ENCODE data around the gene MTMR11. TPM values are rescaled to one million over a fixed set of nuclear protein-coding genes. Genes with fewer than 3 reads are reported as not detected.

Gene MTMR11
- total and polyA plus RNA-seq, 2 of the 8 experiments (the other 6 are each of a cell fraction or from before 2014, with no cell fraction given) = 3.7 to 4.8 TPM

DNA sequence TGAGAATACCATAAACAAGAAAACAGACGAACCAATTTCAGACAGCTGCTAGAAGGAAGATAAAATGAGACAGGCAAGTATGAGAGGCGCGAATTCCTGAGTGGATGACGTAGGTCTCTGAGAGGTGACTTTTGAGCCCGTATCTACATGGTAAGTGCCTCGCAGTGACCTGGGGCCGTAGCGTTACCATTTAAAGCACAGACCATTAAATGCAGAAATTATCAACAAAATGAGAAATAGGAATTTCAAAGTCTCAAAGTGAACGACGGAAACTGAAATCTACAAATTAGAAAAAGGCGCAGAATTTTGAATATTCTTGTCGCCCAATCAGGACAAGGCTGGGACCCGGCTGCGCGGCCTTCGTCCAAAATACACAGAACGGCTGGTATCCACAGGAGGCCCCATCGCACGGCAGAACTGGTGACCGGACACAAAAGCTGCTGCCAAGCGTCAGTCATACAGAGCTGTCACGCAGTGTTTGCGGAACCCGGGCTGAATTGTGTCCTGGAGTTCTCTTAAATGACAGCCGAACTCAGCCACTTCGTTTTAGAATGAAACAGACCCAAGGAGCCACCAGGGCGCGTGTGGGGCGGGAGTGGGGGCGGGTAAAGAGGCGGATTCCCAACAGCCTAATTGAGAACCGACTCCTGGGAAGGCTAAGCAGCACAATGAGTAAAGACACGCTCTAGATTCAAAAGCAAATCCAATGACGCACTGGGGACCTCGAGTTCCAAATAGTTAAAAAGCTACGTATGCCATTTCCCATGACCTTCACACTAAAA lies 51.1 kb downstream of the MTMR11 start (continued):
- TF ChIP-seq HDAC6 (IDR thresholded peaks at IDR 0.05; ENCODE audit: low read depth, low read length) = no peak
- no peak for TF ChIP-seq YY1 (IDR thresholded peaks at IDR 0.05; ENCODE audit: low read depth, low read length)
- no peak for TF ChIP-seq SP2 (IDR thresholded peaks at IDR 0.05; ENCODE audit: low read length)
- TF ChIP-seq RXRA (IDR thresholded peaks at IDR 0.05; ENCODE audit: insufficient read depth, low read depth, low read length) = no peak
- no peak; the same call in 1 of the 2 replicates for TF ChIP-seq TBP (IDR thresholded peaks at IDR 0.05; ENCODE audit: low read depth, low read length)
- TF ChIP-seq ASH2L (IDR thresholded peaks at IDR 0.05; ENCODE audit: low read length) = peak; percentile 16
- no peak for TF ChIP-seq KDM5A (IDR thresholded peaks at IDR 0.05; ENCODE audit: low read length)
- TF ChIP-seq BRCA1 (IDR thresholded peaks at IDR 0.05; ENCODE audit: low read depth, low read length) = no peak
- no peak for TF ChIP-seq EP300 (IDR thresholded peaks at IDR 0.05; ENCODE audit: borderline replicate concordance in 1 of 2, low read depth in 2 of 2, low read length in 2 of 2)
- peak; percentile 87 for TF ChIP-seq SP4 (IDR thresholded peaks at IDR 0.05; ENCODE audit: low read length)
- TF ChIP-seq, protein P1, sequence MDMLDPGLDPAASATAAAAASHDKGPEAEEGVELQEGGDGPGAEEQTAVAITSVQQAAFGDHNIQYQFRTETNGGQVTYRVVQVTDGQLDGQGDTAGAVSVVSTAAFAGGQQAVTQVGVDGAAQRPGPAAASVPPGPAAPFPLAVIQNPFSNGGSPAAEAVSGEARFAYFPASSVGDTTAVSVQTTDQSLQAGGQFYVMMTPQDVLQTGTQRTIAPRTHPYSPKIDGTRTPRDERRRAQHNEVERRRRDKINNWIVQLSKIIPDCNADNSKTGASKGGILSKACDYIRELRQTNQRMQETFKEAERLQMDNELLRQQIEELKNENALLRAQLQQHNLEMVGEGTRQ (IDR thresholded peaks at IDR 0.05; ENCODE audit: low read length) = no peak; the same call in 1 of the 2 replicates
- TF ChIP-seq KDM1A (IDR thresholded peaks at IDR 0.05; ENCODE audit: borderline replicate concordance, low read length) = no peak
- TF ChIP-seq BCL11A (IDR thresholded peaks at IDR 0.05; ENCODE audit: low read depth in 2 of 2, low read length in 2 of 2) = no peak
- TF ChIP-seq, protein P2, sequence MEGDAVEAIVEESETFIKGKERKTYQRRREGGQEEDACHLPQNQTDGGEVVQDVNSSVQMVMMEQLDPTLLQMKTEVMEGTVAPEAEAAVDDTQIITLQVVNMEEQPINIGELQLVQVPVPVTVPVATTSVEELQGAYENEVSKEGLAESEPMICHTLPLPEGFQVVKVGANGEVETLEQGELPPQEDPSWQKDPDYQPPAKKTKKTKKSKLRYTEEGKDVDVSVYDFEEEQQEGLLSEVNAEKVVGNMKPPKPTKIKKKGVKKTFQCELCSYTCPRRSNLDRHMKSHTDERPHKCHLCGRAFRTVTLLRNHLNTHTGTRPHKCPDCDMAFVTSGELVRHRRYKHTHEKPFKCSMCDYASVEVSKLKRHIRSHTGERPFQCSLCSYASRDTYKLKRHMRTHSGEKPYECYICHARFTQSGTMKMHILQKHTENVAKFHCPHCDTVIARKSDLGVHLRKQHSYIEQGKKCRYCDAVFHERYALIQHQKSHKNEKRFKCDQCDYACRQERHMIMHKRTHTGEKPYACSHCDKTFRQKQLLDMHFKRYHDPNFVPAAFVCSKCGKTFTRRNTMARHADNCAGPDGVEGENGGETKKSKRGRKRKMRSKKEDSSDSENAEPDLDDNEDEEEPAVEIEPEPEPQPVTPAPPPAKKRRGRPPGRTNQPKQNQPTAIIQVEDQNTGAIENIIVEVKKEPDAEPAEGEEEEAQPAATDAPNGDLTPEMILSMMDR (IDR thresholded peaks at IDR 0.05; ENCODE audit: control extremely low read depth in 1 of 3, insufficient read depth in 1 of 3, low read depth in 1 of 3, low read length in 3 of 3) = no peak
- TF ChIP-seq, protein P3, sequence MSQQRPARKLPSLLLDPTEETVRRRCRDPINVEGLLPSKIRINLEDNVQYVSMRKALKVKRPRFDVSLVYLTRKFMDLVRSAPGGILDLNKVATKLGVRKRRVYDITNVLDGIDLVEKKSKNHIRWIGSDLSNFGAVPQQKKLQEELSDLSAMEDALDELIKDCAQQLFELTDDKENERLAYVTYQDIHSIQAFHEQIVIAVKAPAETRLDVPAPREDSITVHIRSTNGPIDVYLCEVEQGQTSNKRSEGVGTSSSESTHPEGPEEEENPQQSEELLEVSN (IDR thresholded peaks at IDR 0.05) = no peak
- no peak for TF ChIP-seq RFX5 (IDR thresholded peaks at IDR 0.05; ENCODE audit: borderline replicate concordance, low read depth, low read length)
- TF ChIP-seq SAP30 (IDR thresholded peaks at IDR 0.05; ENCODE audit: insufficient read depth, insufficient replicate concordance, low read length) = peak; percentile 97

Data from H1 (cell line).